MG63 (cell line): ENCODE results near the gene LIFR. TPM values are rescaled to one million over a fixed set of nuclear protein-coding genes. Genes with fewer than 3 reads are reported as not detected.
A peak's percentile ranks its signal among the peaks of the same experiment; 100 is the strongest.
"Not testable (repeated sequence)": the region's sequence is repeated elsewhere in the genome, so short reads cannot be mapped to it uniquely, and the experiment has no call there.

Experiments used
- DNase-seq: peaks from one replicate; pipeline ENCODE4 v3.0.0-alpha.2; 2020
- H3K27me3 ChIP-seq: fragments of 250-450 bp; sonication (Bioruptor Pico); 2 replicates; pipeline ENCODE4 v1.5.1; 2020; ENCODE audit warnings: mild to moderate bottlenecking, moderate library complexity
- H3K36me3 ChIP-seq: fragments of 250-450 bp; sonication (Bioruptor Pico); 2 replicates; pipeline ENCODE4 v1.5.1; 2020; ENCODE audit warnings: mild to moderate bottlenecking, moderate library complexity
- H3K4me3 ChIP-seq: fragments of 250-450 bp; sonication (Bioruptor Pico); 2 replicates; pipeline ENCODE4 v1.5.1; 2020; ENCODE audit warnings: mild to moderate bottlenecking, moderate library complexity
- H3K9me3 ChIP-seq: fragments of 250-450 bp; sonication (Bioruptor Pico); 2 replicates; pipeline ENCODE4 v1.5.1; 2020; ENCODE audit warnings: mild to moderate bottlenecking, moderate library complexity
- total RNA-seq: library from RNA; depleted of rRNA; stranded (reverse); fragments of >200 nt; shearing (Covaris generic); gene quantifications from 2 replicates; pipeline ENCODE4 v1.2.3, GENCODE V29; 2014; ENCODE audit warnings: low replicate concordance

LIFR gene
- total RNA-seq, 1 experiment from 2014 or later = 6.8 TPM

DNA sequence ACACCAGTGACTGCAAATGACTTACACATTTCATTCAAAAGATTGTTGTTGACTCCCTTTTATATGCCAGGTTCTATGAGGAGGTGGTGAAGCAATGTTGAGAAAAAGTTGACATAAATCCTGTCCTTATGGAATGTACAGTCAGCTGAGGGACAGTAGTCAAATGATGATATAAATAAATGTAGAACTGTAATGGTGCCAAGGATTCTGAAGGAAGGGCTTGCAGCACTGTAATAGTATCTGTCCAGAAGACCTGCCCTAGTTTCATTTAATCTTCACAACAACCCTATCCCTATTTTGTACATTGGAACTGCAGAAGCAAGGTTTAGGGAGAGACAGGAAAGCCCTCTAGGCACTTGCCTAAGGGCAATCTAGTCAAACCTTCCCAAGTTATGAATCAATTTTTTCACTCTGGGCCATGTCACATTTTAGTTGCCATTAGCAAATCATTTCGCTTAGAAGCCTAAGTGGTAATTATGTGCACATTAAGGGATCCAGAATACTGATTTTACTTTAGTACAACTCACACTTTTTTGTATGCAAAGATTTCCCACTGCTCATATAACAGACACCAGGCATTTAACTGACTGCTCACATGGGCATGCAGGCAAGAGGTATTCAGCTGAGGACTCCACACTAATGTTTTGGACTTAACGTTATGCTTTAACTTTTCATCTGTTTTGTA is 34.5 kb upstream of the LIFR start:
- Histone ChIP-seq H3K4me3 (no peak overlapping the region), H3K27me3 (no peaks in the 10 kb centered on the region), H3K36me3 (no peaks in the 10 kb centered on the region), H3K9me3 (no peaks in the 10 kb centered on the region)
- no peak for DNase-seq

DNA sequence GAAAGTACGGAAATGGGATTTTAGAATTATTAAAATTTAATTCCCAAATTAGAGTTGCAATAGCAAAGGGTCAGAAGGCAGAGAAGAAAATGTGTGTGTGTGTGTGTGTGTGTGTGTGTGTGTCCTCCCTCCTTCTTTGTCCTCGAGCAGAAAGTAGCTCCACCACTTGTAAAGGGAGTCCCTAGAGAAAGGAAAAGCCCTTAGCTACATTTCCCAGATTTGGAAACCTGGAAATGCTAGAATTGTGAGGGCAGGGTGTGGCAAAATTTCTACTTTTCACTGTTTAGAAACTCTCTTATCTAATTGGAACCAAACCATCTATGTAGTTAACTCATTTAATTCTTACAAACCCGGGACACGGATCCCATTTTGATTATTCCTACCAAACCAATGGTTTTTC is 33.2 kb upstream of the LIFR start:
- no peaks in the 10 kb centered on the region for H3K9me3 ChIP-seq
- no peaks in the 10 kb centered on the region for H3K36me3 ChIP-seq
- no peaks in the 10 kb centered on the region for H3K27me3 ChIP-seq
- no peak for DNase-seq
- H3K4me3 ChIP-seq = no peak overlapping the region

DNA sequence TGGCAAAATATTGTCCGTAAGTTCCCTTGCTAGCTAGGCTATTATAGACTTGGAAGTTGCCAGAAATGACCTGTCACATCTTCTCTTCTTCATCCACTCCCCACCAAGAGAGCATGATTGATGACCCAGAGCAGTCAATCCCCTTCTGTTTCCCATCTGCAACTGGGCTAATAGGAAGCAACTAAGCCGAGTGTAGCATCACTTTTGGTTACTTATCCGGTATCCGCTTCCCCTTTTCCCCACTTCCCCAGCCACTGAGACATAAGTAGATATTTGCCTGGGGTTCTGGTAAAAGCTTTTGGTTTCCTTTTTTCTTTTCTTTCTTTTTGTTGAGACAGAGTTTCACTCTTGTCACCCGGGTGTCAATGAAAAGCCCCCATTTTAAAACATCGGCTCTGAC is 29.4 kb upstream of the LIFR start:
- H3K9me3 ChIP-seq = no peaks in the 10 kb centered on the region; the same call in 1 of the 2 replicates
- H3K27me3 ChIP-seq = no peaks in the 10 kb centered on the region
- H3K4me3 ChIP-seq = no peak overlapping the region
- no peaks in the 10 kb centered on the region for H3K36me3 ChIP-seq
- DNase-seq = no peak

DNA sequence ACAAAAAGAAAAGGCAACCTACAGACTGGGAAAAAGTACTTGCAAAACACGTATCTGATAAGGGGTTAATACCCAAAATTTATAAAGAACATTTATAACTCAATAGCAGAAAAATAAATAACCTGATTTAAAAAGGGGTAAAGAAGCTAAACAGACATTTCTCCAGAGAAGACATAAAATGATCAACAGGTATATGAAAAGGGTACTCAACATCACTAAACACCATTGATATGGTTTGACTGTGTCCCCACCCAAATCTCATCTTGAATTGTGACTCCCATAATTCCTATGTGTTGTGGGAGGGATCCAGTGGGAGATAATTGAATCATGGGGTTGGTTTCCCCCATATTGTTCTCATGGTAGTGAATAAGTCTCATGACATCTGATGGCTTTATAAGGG is 27.1 kb upstream of the LIFR start:
- H3K4me3 ChIP-seq = no peak overlapping the region
- no peaks in the 10 kb centered on the region for H3K27me3 ChIP-seq
- DNase-seq = no peak
- no peaks in the 10 kb centered on the region; the same call in 1 of the 2 replicates for H3K9me3 ChIP-seq
- H3K36me3 ChIP-seq = no peaks in the 10 kb centered on the region

DNA sequence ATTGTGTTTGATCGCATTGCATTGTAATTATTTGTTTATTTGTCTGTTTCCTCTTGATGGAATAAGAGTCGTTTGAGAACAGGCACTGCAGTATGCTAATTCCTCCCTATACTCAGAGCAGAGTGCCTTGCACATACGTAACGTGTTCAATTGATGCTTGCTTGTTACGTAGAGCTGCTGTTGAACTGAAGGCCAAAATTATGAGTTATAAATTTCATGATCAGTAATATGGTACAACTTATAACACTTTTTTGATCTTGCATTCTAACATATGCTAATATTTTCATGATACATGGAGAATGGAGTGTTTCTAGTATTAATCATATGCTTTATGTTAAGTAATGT is 26.5 kb upstream of the LIFR start:
- no peak for DNase-seq
- Histone ChIP-seq H3K27me3 (no peaks in the 10 kb centered on the region), H3K4me3 (no peak overlapping the region), H3K9me3 (no peaks in the 10 kb centered on the region; the same call in 1 of the 2 replicates), H3K36me3 (no peaks in the 10 kb centered on the region)

DNA sequence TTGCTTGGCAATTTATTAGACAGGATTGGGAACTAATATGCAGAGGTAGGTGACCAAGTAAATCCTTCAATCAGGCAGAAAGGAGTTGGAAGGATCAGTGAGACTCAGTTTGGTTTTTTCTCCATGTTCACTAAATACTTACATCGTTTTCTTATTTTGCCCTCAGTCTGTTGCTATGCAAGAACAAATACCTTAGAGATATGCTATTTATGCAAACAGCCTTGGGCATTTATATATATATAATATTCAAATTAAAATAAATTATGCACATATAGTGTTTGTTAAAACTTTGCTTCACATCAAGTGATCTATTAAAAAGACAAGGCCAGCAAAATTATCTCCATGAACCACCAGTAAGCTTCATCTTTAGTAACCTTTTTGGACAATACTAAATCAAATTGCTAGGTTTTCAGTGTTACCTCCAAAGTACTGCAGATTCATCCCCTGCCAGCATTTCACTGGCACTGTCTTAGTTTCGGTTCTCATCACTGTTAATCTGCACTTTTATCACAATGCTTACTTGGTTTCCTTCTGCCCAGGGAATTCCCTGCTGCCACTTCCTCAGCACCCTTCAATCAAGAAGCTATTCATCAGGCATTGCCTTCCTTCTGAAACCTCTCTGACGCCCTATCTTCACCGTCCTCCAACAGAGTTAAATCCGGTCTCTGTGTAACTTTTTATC is 26.0 kb upstream of the LIFR start:
- H3K4me3 ChIP-seq = no peak overlapping the region
- no peaks in the 10 kb centered on the region for H3K36me3 ChIP-seq
- DNase-seq = no peak
- no peaks in the 10 kb centered on the region; the same call in 1 of the 2 replicates for H3K9me3 ChIP-seq
- H3K27me3 ChIP-seq = no peaks in the 10 kb centered on the region

DNA sequence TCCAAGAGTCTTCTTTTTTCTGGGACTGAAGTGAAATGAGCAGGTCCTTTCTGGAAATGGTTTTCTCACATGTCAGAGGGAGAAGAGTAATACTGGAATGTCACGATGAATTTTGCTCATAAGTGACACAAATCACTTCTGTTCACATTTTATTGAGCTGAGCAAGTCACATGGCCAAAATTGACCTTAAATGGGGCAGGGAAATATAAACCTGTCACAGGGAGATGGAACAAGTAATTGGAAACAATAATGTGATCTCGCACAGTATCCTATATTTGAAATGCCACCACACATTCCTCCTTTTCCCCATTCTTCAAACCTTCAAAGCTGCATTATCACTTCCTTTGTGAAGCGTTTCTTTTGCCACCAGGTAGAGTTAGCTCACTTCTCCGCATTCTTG is 25.2 kb upstream of the LIFR start:
- Histone ChIP-seq H3K9me3 (no peaks in the 10 kb centered on the region; the same call in 1 of the 2 replicates), H3K27me3 (no peaks in the 10 kb centered on the region), H3K36me3 (no peaks in the 10 kb centered on the region), H3K4me3 (no peak overlapping the region)
- no peak for DNase-seq

DNA sequence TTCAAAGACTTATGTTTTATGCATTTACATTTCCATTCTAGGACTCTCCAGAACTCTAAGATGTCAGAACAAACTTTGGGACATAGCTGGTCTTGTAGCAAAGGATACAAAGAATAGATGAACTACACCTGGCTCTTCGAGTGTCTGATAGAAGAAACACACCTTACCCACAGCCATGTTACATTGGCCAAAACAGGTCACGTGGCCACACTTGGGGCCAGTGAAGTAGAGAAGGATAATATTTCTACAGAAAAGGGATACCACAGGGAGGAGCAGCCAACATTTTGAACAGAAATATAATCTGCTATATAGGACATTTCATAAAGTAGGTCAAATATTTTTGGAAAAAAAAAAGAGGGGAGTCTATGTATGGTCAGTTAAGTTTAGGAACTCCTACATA is 22.7 kb upstream of the LIFR start:
- no peaks in the 10 kb centered on the region for H3K36me3 ChIP-seq

DNA sequence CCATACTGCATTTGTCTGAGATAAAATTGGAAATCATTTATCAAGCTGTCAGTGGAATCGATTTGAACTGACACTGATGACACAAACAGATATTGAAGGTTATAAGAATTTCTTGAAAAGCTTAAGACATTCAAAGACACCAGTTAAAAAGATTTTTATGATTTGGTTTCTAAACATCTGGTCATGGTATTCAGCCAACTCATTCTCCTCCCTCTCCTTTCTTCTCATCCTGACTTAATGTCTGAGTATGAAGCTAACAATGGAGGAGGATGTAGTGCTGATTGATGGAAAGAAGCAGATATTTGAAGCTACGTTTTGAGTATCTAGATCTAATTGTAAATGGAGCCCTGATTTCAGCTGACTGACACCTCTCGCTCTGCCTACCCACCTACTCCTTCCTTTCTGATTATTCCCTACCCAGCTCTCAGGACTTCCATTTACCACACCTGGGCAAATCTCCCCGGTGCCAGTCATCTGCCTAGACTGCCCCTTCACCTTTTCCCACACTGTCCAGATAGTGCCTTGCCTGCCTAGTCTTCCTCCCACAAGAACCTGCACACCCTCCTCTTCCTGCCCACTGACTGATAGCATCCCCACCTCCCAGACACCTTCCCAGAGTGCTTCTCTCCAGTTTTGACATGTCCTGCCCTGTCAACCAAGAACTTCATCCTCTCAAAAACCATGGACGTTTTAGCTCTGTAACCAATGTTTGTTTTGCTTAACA is 20.7 kb upstream of the LIFR start:
- Histone ChIP-seq H3K4me3 (no peak overlapping the region), H3K36me3 (no peaks in the 10 kb centered on the region), H3K27me3 (no peaks in the 10 kb centered on the region), H3K9me3 (no peaks in the 10 kb centered on the region)
- no peak for DNase-seq

More for the DNA sequence above, 22.7 kb upstream of the LIFR start:
- DNase-seq = no peak
- no peaks in the 10 kb centered on the region; the same call in 1 of the 2 replicates for H3K9me3 ChIP-seq
- H3K27me3 ChIP-seq = no peaks in the 10 kb centered on the region
- no peak overlapping the region for H3K4me3 ChIP-seq

DNA sequence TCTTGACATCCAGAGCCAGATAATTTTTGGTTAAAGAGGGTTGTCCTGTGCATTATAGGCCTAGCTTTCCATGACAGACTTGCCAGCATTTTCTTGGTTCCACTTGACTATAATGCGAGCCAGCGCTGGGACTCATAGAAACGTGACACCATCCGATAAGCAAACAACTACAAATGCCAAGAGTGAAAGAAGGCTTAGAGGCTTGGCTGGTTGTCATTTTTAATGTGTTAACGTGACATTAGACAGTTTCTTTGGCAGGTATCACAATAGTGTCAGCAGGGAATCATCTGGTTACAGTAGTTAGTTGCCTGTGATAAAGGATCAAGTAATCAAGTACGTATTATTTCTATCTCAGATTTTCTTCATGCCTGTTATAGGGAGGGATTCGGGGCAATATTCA is 20.0 kb upstream of the LIFR start:
- Histone ChIP-seq H3K36me3 (no peaks in the 10 kb centered on the region), H3K27me3 (no peaks in the 10 kb centered on the region), H3K9me3 (no peaks in the 10 kb centered on the region), H3K4me3 (no peak overlapping the region)
- DNase-seq = peak; percentile 51

DNA sequence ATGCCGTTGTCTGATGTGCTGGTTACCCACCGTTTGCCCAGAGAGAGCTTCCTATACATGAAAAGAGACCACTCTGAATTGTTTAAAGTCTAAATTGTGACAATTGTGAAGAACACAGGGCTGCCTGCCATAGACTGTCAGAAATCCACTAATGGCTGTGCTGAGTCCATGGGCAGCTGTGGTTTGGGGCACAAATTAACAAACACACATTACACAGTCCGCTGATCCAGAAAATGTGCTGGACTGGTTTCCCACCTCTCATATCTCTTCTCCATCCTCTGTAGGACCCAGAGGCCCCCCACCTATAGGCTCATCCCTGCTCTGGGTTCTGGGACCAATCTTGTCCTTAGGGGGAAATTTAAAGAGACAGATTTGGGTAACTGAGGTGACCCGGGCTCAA is 19.0 kb upstream of the LIFR start:
- Histone ChIP-seq H3K4me3 (no peak overlapping the region), H3K27me3 (no peaks in the 10 kb centered on the region; the same call in 1 of the 2 replicates), H3K9me3 (no peaks in the 10 kb centered on the region), H3K36me3 (no peaks in the 10 kb centered on the region)
- DNase-seq = no peak

DNA sequence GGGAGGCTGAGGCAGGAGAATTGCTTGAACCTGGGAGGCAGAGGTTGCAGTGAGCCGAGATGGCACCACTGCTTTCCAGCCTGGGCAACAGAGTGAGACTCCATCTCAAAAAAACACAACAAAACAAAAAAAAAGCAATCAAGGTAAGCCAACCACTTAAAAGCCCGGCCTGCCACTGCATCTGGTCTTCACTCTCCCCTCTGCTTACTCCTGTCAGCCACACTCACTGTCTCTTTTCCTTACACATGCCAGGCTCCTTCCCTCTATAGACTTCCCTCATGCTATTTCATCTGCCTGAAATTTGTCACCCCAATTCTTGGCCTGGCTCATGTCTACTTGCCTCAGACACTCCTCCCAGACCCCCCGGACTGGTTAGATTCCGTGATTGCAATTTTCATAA is 17.6 kb upstream of the LIFR start:
- no peak for DNase-seq
- Histone ChIP-seq H3K27me3 (no peaks in the 10 kb centered on the region; the same call in 1 of the 2 replicates), H3K9me3 (no peaks in the 10 kb centered on the region)

DNA sequence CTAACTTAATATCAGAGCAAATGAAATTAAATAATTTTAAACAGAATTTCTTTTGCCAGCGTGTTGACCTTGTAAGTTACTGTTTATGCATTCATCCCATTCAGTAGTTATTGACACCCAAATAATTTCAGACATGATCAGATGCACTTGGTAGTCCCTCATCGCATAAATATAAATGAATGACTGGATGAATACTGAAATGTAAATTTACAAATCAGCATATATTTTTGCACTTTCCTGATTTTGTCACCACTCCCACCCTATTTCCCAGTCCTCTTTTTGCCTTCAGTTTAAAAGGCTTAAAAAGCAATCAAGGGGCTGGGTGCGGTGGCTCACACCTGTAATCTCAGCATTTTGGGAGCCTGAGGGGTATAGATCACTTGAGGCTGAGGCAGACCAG is 17.1 kb upstream of the LIFR start:
- H3K27me3 ChIP-seq = no peaks in the 10 kb centered on the region; the same call in 1 of the 2 replicates
- no peak for DNase-seq
- no peaks in the 10 kb centered on the region for H3K36me3 ChIP-seq
- H3K9me3 ChIP-seq = no peaks in the 10 kb centered on the region
- no peak overlapping the region for H3K4me3 ChIP-seq

More for the DNA sequence above, 17.6 kb upstream of the LIFR start:
- Histone ChIP-seq H3K36me3 (no peaks in the 10 kb centered on the region), H3K4me3 (no peak overlapping the region)

DNA sequence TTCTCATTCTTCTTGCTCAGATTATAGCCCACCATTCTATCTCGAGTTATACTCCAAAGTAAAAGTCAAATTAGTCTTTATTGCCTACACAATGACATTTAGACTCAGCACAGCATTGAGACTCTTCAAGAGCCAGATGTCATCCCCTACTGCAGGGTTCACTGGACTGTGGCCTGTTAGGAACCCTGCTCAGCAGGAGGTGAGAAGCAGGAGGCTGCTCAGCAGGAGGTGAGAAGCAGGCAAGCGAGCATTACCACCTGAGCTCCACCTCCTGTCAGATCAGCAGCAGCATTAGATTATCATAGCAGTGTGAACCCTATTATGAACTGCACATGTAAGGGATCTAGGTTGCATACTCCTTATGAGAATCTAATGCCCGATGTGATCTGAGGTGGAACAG is 12.7 kb upstream of the LIFR start:
- Histone ChIP-seq H3K27me3 (no peaks in the 10 kb centered on the region; the same call in 1 of the 2 replicates), H3K4me3 (no peak overlapping the region), H3K9me3 (no peaks in the 10 kb centered on the region), H3K36me3 (no peaks in the 10 kb centered on the region)
- no peak for DNase-seq

DNA sequence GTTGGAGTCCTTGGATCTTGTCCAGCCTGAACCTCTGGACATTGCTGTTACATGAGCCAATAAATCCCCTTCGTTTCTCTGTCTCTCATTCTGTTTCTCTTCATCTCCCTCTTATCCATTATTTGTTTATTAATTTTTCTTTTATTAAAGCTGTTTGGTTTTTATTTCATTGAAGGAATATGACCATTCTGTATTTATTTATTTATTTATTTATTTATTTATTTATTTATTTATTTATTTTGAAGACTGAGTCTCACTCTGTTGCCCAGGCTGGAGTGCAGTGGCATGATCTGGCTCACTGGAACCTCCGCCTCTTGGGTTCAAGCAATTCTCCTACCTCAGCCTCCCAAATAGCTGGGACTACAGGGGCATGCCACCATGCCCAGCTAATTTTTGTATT is 10.9 kb upstream of the LIFR start:
- H3K4me3 ChIP-seq, DNase-seq, H3K27me3 ChIP-seq, H3K9me3 ChIP-seq, H3K36me3 ChIP-seq: not testable (repeated sequence)

DNA sequence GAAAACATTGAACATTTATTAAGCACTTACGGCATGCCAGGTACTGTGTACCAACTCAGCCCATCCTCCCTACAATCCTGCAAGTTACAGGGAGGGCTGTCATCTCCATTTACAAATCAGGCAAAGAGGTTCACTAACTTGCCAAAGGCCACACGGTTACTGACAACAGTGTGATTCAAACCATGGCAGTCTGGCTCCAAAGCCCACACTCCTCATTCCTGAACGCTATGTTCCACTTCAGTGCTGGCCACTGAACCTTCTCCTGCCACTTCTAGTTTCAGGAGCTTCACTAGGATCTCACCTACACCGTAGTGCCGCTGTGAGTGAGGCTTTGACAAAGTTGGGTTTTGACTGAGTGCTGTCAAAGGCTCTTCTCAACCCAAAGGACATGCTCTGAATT is 7.2 kb upstream of the LIFR start:
- no peaks in the 10 kb centered on the region for H3K9me3 ChIP-seq
- no peaks in the 10 kb centered on the region for H3K36me3 ChIP-seq
- no peak overlapping the region for H3K4me3 ChIP-seq
- no peak for DNase-seq
- no peaks in the 10 kb centered on the region; the same call in 1 of the 2 replicates for H3K27me3 ChIP-seq

DNA sequence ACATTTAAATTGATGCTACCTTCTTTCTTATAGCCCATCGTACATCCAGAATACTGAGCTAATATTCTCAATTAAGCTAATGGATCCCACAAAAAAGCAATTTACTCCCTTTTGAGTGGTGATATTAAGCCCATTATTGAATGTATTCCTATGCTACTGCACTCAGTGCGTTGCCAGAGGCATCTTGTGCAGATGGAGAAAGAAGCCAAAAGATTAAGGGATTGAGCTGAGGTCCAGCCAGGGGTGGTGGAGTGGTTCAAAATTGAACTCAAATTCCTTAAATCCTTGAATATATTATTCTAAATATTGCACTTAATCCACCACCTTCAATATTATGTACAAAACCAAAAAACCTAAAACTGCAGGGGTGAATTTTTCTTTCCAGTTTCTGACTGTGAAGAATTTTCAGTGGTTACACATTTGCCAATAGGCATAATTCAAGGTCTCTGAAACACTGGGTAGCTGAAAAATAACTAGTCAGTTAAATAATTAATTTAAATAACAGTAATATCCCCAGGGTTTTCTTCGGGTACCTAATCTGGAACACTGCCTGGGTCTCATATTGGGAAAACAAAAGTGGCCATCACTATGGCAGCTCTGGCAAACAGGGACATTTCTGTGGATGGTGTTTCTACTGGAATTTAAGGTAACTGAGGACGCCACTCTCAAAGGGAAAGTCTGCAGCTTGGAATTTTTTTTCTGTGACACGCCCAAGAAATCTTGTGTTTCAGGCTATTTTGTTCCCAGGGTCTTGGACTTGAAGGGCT is 6.2 kb upstream of the LIFR start:
- no peak overlapping the region for H3K4me3 ChIP-seq
- DNase-seq = no peak
- H3K36me3 ChIP-seq = no peaks in the 10 kb centered on the region
- H3K27me3 ChIP-seq = no peaks in the 10 kb centered on the region; the same call in 1 of the 2 replicates
- no peaks in the 10 kb centered on the region for H3K9me3 ChIP-seq
